Aortic smooth muscle cell (primary cell): ENCODE measurements around the gene WDR11. TPM values are rescaled to one million over a fixed set of nuclear protein-coding genes. Genes with fewer than 3 reads are reported as not detected.

Experiments used
- total RNA-seq: library from RNA; depleted of rRNA; stranded (reverse); fragments of >200 nt; gene quantifications from 2 replicates; pipeline ENCODE4 v1.2.3, GENCODE V29; 2014

WDR11 gene, protein sequence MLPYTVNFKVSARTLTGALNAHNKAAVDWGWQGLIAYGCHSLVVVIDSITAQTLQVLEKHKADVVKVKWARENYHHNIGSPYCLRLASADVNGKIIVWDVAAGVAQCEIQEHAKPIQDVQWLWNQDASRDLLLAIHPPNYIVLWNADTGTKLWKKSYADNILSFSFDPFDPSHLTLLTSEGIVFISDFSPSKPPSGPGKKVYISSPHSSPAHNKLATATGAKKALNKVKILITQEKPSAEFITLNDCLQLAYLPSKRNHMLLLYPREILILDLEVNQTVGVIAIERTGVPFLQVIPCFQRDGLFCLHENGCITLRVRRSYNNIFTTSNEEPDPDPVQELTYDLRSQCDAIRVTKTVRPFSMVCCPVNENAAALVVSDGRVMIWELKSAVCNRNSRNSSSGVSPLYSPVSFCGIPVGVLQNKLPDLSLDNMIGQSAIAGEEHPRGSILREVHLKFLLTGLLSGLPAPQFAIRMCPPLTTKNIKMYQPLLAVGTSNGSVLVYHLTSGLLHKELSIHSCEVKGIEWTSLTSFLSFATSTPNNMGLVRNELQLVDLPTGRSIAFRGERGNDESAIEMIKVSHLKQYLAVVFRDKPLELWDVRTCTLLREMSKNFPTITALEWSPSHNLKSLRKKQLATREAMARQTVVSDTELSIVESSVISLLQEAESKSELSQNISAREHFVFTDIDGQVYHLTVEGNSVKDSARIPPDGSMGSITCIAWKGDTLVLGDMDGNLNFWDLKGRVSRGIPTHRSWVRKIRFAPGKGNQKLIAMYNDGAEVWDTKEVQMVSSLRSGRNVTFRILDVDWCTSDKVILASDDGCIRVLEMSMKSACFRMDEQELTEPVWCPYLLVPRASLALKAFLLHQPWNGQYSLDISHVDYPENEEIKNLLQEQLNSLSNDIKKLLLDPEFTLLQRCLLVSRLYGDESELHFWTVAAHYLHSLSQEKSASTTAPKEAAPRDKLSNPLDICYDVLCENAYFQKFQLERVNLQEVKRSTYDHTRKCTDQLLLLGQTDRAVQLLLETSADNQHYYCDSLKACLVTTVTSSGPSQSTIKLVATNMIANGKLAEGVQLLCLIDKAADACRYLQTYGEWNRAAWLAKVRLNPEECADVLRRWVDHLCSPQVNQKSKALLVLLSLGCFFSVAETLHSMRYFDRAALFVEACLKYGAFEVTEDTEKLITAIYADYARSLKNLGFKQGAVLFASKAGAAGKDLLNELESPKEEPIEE
- total RNA-seq = 65.9 and 73.1 TPM in 2 replicates

DNA sequence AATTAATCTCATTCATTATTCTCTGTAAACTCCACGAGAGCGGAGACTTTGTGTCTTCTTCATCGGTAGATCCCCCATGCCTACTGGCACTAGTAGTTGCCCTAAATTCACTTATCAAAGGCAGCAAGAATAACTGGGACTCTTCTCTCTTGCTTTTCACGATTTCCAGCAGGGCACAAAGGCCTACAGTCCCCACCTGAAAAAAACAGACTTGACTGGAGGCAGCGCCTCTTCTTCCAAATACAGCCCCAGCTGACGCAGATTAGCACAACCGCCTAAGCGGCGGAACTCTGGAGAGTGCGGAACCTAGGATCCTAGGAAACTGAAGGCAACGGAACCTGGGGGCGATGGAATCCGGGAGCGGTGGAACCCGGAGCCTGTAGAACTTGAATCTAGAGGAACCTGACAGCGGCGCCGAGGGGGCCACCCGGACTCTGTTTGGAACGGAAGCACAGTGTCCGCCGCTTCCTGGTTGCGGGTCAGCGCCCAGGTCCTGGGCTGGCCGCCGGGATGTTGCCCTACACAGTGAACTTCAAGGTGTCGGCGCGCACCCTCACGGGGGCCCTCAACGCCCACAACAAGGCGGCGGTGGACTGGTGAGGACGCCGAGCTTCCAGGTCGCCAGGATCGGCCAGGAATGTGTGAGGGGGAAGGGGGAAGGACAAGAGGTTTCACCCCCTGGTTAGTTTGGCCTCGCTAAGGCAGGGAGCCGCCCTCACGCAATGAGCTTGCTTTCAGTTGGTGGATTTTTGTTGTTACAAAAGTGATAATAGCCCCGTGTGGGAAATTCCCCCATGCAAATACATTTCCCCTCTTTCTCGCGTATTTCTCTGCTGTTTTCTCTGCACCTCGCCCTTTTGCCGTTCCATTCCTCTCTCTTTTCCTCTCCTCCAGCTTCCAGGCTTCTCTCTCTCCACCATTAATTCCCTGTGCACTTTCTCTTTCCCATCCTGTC lies at the start of gene WDR11:
Gene WDR11 (plus strand): TSS at position 452 of the 955 bp plus-strand sequence. CDS start 59 bp downstream, at position 511.

